ENCODE data around the gene MDC1.
"Not testable (repeated sequence)": the region's sequence is repeated elsewhere in the genome, so short reads cannot be mapped to it uniquely, and the experiment has no call there.

DNA sequence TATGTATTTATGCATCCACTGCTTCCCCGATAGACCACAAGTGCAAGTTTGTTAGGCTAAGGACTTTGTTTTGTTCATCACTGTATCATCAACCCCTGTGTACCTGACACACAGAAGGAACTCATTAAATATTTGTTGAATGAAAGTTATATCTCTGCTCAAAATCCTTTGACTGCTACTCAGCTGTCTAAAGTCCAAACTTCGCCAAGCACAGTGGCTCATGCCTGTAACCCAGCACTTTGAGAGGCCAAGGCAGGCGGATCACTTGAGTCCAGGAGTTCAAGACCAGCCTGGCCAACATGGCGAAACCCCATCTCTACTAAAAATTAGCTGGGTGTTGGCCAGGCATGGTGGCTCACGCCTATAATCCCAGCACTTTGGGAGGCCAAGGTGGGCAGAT, 59.2 kb downstream of the MDC1 start:
- TF ChIP-seq RAD21 (IDR thresholded peaks at IDR 0.05; ENCODE audit: low read length); EP300 (IDR thresholded peaks at IDR 0.05; ENCODE audit: borderline replicate concordance in 1 of 2, low read depth in 1 of 2, low read length in 1 of 2); NRF1 (IDR thresholded peaks at IDR 0.05; ENCODE audit: low read depth, low read length); MAX (IDR thresholded peaks at IDR 0.05; ENCODE audit: low read depth); CTCF (IDR thresholded peaks at IDR 0.05); RXRA (IDR thresholded peaks at IDR 0.05; ENCODE audit: borderline replicate concordance, low read depth); ELF1 (IDR thresholded peaks at IDR 0.05); FOXM1 (IDR thresholded peaks at IDR 0.05; ENCODE audit: low read depth); TCF12 (IDR thresholded peaks at IDR 0.05); SMC3 (IDR thresholded peaks at IDR 0.05; ENCODE audit: low read depth, low read length); TAF1 (IDR thresholded peaks at IDR 0.05; ENCODE audit: borderline replicate concordance, low read depth, low read length); GABPA (IDR thresholded peaks at IDR 0.05; ENCODE audit: low read depth); USF2 (IDR thresholded peaks at IDR 0.05; ENCODE audit: borderline replicate concordance, low read depth, low read length): not testable (repeated sequence)
- TF ChIP-seq, protein P1, sequence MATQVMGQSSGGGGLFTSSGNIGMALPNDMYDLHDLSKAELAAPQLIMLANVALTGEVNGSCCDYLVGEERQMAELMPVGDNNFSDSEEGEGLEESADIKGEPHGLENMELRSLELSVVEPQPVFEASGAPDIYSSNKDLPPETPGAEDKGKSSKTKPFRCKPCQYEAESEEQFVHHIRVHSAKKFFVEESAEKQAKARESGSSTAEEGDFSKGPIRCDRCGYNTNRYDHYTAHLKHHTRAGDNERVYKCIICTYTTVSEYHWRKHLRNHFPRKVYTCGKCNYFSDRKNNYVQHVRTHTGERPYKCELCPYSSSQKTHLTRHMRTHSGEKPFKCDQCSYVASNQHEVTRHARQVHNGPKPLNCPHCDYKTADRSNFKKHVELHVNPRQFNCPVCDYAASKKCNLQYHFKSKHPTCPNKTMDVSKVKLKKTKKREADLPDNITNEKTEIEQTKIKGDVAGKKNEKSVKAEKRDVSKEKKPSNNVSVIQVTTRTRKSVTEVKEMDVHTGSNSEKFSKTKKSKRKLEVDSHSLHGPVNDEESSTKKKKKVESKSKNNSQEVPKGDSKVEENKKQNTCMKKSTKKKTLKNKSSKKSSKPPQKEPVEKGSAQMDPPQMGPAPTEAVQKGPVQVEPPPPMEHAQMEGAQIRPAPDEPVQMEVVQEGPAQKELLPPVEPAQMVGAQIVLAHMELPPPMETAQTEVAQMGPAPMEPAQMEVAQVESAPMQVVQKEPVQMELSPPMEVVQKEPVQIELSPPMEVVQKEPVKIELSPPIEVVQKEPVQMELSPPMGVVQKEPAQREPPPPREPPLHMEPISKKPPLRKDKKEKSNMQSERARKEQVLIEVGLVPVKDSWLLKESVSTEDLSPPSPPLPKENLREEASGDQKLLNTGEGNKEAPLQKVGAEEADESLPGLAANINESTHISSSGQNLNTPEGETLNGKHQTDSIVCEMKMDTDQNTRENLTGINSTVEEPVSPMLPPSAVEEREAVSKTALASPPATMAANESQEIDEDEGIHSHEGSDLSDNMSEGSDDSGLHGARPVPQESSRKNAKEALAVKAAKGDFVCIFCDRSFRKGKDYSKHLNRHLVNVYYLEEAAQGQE (IDR thresholded peaks at IDR 0.05; ENCODE audit: low read depth, low read length): not testable (repeated sequence)

Data from SK-N-SH (cell line).